ENCODE results near the gene EI24. TPM values are rescaled to one million over a fixed set of nuclear protein-coding genes. Genes with fewer than 3 reads are reported as not detected.
A peak's percentile ranks its signal among the peaks of the same experiment; 100 is the strongest.

The EI24 gene
- total RNA-seq, 1 donor from 2014 or later, result 77.3 TPM

DNA sequence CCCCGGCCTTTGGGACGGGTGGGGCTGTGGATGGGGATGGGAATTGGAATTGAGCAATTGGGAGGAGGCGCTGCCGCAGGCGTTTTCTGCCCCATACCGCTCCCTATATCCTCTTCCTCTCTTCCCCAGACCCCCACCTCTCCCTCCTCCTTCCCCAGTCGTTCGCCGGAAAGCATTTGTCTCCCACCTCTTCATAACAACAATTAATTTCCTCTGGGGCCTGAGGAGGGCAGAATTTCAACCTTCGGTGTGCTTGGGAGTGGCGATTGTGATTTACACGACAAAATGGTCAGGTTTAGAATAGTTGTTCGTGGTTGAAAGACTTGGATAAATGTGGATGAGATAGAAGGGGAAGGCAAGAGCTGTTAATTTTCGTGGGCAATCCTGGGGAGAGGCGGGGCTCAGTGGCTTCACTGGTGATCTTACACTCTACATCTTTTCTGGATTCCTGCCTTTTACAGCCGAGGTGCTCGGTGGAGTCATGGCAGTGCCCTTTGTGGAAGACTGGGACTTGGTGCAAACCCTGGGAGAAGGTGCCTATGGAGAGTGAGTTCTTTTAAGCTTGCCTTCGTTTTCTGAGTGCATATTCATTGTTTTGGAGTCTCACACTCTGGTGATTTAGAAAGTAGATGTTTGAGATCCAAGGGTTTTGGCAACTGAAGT is 57.1 kb downstream of the EI24 start:
- peak; percentile 12 for DNase-seq (ENCODE audit: low spot score)

DNA sequence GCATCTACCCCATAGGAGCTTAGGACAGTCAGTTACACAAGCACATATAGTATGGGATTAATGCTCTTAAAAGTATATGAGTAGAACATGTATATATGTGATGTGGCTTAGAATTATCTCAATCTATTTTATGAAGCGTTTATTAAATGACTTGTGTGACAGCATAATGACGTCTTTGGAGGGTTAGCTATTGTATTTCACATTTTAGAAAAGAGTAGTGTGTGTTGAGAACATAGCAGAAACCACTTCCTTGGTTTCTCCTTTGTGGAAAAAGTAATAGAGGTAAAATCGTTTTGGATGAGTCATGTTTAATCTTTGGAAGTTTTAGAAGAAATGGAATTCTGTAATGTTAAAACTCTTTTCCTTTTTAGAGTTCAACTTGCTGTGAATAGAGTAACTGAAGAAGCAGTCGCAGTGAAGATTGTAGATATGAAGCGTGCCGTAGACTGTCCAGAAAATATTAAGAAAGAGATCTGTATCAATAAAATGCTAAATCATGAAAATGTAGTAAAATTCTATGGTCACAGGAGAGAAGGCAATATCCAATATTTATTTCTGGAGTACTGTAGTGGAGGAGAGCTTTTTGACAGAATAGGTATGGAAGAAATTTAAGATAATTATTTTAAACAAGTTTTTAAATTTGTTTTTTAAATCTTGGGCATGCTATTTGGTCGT is 58.1 kb downstream of the EI24 start:
- no peak for DNase-seq (ENCODE audit: low spot score)

Other genes starting within 250 kb of the EI24 start
- 23.0 TPM for gene FEZ1, start 73.2 kb upstream of the EI24 start, total RNA-seq
- 139 TPM for gene STT3A, start 23.4 kb downstream of the EI24 start, total RNA-seq
- gene CHEK1, start 55.7 kb downstream of the EI24 start, total RNA-seq, result 4.9 TPM
- gene ACRV1, start 111.4 kb downstream of the EI24 start, total RNA-seq, result not detected
- not detected for gene PATE1, start 176.8 kb downstream of the EI24 start, total RNA-seq
- not detected for gene PATE2, start 209.4 kb downstream of the EI24 start, total RNA-seq
- gene PATE3, start 218.7 kb downstream of the EI24 start, total RNA-seq, result not detected

Data from mucosa of gallbladder (tissue), 1 donor.